Stomach smooth muscle (tissue), 2 donors: ENCODE results near the gene MAJIN.

Experiments used
- H3K27ac ChIP-seq: one replicate; pipeline ENCODE4 v1.7.0; 2013; ENCODE audit warnings: mild to moderate bottlenecking, low read length, inconsistent platforms
- H3K27me3 ChIP-seq, 2 donors: one replicate each; pipeline ENCODE4 v1.7.0; 2013; ENCODE audit warnings: low read length in 2 of 2; ENCODE audit not compliant: insufficient read depth in 2 of 2, control insufficient read depth in 1 of 2
- H3K36me3 ChIP-seq, 2 donors: one replicate each; pipeline ENCODE4 v1.7.0; 2013; ENCODE audit warnings: low read length in 2 of 2; ENCODE audit not compliant: control insufficient read depth in 2 of 2, insufficient read depth in 2 of 2
- H3K4me1 ChIP-seq: one replicate; pipeline ENCODE4 v1.7.0; 2013; ENCODE audit warnings: low read length; ENCODE audit not compliant: control insufficient read depth, insufficient read depth
- H3K4me3 ChIP-seq, 2 donors: one replicate each; pipeline ENCODE4 v1.7.0; 2013; ENCODE audit warnings: low read length in 2 of 2
- H3K9ac ChIP-seq, 2 donors: one replicate each; pipeline ENCODE4 v1.7.0; 2013; ENCODE audit warnings: low read length in 2 of 2, mild to moderate bottlenecking in 1 of 2
- H3K9me3 ChIP-seq, 2 donors: one replicate each; pipeline ENCODE4 v1.7.0; 2013; ENCODE audit warnings: low read length in 2 of 2; ENCODE audit not compliant: control insufficient read depth in 2 of 2
- donor health status: healthy.
- donor health status: Pancreatic carcinoma.

The MAJIN gene

GRCh38 chr11:64932324-64932723, 39.6 kb downstream of the MAJIN start:
- H3K27ac ChIP-seq = no peak overlapping the region

GRCh38 chr11:64931290-64931689, 40.6 kb downstream of the MAJIN start:
- Histone ChIP-seq H3K27ac (no peak overlapping the region), H3K9ac (no peak overlapping the region), H3K4me1 (peaks cover 5% of the 10 kb centered on the region), H3K27me3 (no peaks in the 10 kb centered on the region), H3K4me3 (no peak overlapping the region), H3K36me3 (peaks cover 44 to 50% of the 10 kb centered on the region in 2 donors), H3K9me3 (no peaks in the 10 kb centered on the region)

More at GRCh38 chr11:64932324-64932723, 39.6 kb downstream of the MAJIN start:
- Histone ChIP-seq H3K9me3 (no peaks in the 10 kb centered on the region), H3K9ac (no peak overlapping the region), H3K27me3 (no peaks in the 10 kb centered on the region), H3K4me1 (peaks cover 2% of the 10 kb centered on the region), H3K4me3 (no peak overlapping the region), H3K36me3 (peaks cover 44 to 50% of the 10 kb centered on the region in 2 donors)

DNA sequence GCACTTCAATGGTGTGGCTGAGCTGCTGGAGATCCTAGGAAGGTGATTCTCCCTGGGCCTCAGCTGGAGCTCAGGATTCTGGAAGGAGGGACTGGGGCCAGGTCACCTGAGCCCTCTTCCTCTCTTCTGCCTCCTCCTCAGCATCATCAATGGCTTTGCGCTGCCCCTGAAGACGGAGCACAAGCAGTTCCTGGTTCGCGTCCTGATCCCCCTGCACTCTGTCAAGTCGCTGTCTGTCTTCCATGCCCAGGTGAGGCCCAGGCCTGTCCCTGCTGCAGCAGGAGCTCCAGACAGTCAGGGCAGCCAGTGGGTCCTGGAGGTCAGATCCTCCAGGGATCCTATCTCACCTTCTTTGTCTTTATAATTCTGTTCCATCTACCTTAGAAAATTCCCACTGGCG, 41.6 kb downstream of the MAJIN start:
- Histone ChIP-seq H3K9ac (no peak overlapping the region), H3K36me3 (peaks cover 44 to 50% of the 10 kb centered on the region in 2 donors)

GRCh38 chr11:64929625-64930024, 42.3 kb downstream of the MAJIN start:
- Histone ChIP-seq H3K27ac (no peak overlapping the region), H3K36me3 (peaks cover 44 to 50% of the 10 kb centered on the region in 2 donors), H3K27me3 (no peaks in the 10 kb centered on the region), H3K4me3 (no peak overlapping the region), H3K9me3 (no peaks in the 10 kb centered on the region), H3K4me1 (peaks cover 14% of the 10 kb centered on the region), H3K9ac (no peak overlapping the region)

More for the DNA sequence above, 41.6 kb downstream of the MAJIN start:
- Histone ChIP-seq H3K27me3 (no peaks in the 10 kb centered on the region), H3K27ac (no peak overlapping the region), H3K4me1 (peaks cover 13% of the 10 kb centered on the region), H3K4me3 (no peak overlapping the region), H3K9me3 (no peaks in the 10 kb centered on the region)

DNA sequence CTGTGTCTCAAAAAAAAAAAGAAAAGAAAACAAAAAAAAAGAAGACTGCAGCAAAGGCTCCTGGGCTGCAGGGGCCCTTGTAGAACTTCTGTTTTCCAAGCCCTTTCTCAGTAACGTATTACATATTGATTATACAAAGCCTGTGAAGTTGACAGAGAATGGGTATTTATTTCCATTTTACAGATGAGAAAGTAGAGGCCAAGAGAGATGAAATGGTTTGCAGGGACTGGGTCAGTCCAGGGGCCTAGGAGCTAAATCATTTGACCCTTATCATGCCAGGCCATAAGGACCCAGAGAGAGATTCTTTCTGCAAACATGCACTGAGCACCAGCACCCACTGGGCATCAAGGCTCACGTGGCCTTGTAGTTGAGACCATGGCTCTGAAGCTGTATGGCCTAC, 43.0 kb downstream of the MAJIN start:
- no peaks in the 10 kb centered on the region for H3K27me3 ChIP-seq
- H3K9ac ChIP-seq = no peak overlapping the region
- H3K9me3 ChIP-seq = no peaks in the 10 kb centered on the region
- peaks cover 19% of the 10 kb centered on the region for H3K4me1 ChIP-seq
- H3K4me3 ChIP-seq = no peak overlapping the region
- peaks cover 44 to 50% of the 10 kb centered on the region in 2 donors for H3K36me3 ChIP-seq
- H3K27ac ChIP-seq = no peak overlapping the region

DNA sequence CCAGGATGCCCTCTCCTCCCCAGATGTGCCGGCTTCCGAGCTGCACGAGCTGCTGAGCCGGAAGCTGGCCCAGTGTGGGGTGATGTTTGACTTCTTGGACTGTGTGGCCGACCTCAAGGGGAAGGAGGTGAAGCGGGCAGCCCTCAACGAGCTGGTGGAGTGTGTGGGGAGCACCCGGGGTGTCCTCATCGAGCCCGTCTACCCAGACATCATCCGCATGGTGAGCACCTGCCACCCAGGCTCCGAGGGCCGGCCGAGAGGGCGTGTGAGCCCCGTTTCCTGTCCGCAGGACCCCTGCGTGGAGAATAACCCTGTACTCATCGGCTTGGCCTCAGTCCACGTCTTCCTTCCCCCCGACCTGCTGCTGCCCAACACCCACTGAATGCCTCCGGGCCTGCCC, 45.2 kb downstream of the MAJIN start:
- no peak overlapping the region for H3K4me3 ChIP-seq
- no peak overlapping the region for H3K9ac ChIP-seq
- H3K27ac ChIP-seq = no peak overlapping the region

GRCh38 chr11:64925536-64926436, 46.1 kb downstream of the MAJIN start:
- H3K27ac ChIP-seq = no peak overlapping the region

More for the DNA sequence above, 45.2 kb downstream of the MAJIN start:
- Histone ChIP-seq H3K9me3 (no peaks in the 10 kb centered on the region), H3K4me1 (peaks cover 28% of the 10 kb centered on the region), H3K36me3 (peaks cover 23 to 30% of the 10 kb centered on the region in 2 donors), H3K27me3 (no peaks in the 10 kb centered on the region)

DNA sequence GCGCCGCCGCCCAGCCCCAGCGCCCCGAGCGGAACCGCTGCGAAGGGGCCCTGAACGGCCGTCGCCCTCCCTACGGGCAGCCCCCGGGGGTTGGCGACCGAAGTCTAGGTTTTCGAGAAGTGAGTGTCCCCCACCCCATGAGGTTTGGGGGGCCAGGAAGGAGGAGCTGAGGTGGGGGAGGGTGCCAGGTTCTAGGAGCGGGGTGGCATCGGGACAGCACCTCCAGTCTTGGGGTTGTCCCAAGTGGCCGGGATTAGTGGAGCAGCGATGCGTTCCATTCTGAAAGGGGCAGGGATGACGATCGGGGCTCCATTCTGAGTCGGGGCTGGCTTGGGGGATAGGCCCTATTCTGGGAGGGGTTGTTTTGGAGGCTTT, 47.0 kb downstream of the MAJIN start:
- Histone ChIP-seq H3K4me1 (peaks cover 28% of the 10 kb centered on the region), H3K36me3 (peaks cover 9 to 14% of the 10 kb centered on the region in 2 donors), H3K27me3 (no peaks in the 10 kb centered on the region), H3K4me3 (peak overlapping the region; percentile 86 to 99), H3K9me3 (no peaks in the 10 kb centered on the region), H3K9ac (peak overlapping the region; percentile 92 to 93), H3K27ac (peak overlapping the region; percentile 95)

More at GRCh38 chr11:64925536-64926436, 46.1 kb downstream of the MAJIN start:
- H3K27me3 ChIP-seq = no peaks in the 10 kb centered on the region
- peak overlapping the region; percentile 92 to 93 for H3K9ac ChIP-seq
- peaks cover 28% of the 10 kb centered on the region for H3K4me1 ChIP-seq
- peak overlapping the region; percentile 86 to 99 for H3K4me3 ChIP-seq
- peaks cover 14 to 21% of the 10 kb centered on the region in 2 donors for H3K36me3 ChIP-seq
- H3K9me3 ChIP-seq = no peaks in the 10 kb centered on the region

GRCh38 chr11:64923944-64924909, 47.7 kb downstream of the MAJIN start, which contains the start of gene PPP2R5B:
Gene PPP2R5B (plus strand): TSS chr11:64924689. CDS start chr11:64925735, 1,046 bp downstream.
- Histone ChIP-seq H3K27me3 (no peaks in the 10 kb centered on the region), H3K27ac (peak within 1 kb of the TSS; percentile 95), H3K9me3 (no peaks in the 10 kb centered on the region), H3K4me3 (peak within 1 kb of the TSS; percentile 86 to 99), H3K36me3 (peaks cover 3 to 10% of the 10 kb centered on the region in 2 donors), H3K9ac (peak within 1 kb of the TSS; percentile 92 to 93), H3K4me1 (peaks cover 28% of the 10 kb centered on the region)

DNA sequence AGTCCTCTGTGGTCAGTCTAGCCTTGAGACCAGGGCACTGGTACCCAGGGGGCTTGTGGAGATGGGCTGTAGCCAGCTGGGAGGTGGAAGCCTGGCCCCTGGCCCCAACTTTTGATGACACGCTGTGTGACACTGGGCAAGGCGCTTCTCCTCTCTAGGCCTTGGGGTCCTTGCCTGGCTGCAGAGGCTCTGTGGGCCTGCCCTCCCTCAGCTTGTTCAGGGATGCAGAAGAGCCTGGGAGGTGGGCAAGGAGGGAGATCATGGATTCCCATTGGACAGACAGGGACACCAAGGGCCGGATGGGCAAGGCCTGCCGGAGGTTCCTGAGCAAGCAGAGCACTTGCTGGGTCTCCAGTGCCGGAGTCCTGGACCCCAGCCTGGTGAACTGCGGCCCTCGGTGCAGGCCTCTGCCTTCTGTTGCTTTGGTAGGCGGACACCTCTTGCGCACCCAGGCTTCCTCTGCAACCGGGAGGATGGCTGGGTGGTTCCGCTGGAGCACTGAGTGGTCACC, 48.7 kb downstream of the MAJIN start:
- peaks cover 34% of the 10 kb centered on the region for H3K4me1 ChIP-seq

More for the DNA sequence above, 48.7 kb downstream of the MAJIN start:
- Histone ChIP-seq H3K9ac (peak overlapping the region in 1 of 2 donors; percentile 92), H3K9me3 (no peaks in the 10 kb centered on the region), H3K4me3 (peak overlapping the region in 1 of 2 donors; percentile 86), H3K36me3 (peaks cover 0 to 4% of the 10 kb centered on the region in 2 donors), H3K27ac (no peak overlapping the region), H3K27me3 (no peaks in the 10 kb centered on the region)
